Measurements from ENCODE around the gene PAX6. TPM values are rescaled to one million over a fixed set of nuclear protein-coding genes. Genes with fewer than 3 reads are reported as not detected.

PAX6 gene
- total RNA-seq, 1 experiment from 2014 or later = 3.3 TPM

DNA sequence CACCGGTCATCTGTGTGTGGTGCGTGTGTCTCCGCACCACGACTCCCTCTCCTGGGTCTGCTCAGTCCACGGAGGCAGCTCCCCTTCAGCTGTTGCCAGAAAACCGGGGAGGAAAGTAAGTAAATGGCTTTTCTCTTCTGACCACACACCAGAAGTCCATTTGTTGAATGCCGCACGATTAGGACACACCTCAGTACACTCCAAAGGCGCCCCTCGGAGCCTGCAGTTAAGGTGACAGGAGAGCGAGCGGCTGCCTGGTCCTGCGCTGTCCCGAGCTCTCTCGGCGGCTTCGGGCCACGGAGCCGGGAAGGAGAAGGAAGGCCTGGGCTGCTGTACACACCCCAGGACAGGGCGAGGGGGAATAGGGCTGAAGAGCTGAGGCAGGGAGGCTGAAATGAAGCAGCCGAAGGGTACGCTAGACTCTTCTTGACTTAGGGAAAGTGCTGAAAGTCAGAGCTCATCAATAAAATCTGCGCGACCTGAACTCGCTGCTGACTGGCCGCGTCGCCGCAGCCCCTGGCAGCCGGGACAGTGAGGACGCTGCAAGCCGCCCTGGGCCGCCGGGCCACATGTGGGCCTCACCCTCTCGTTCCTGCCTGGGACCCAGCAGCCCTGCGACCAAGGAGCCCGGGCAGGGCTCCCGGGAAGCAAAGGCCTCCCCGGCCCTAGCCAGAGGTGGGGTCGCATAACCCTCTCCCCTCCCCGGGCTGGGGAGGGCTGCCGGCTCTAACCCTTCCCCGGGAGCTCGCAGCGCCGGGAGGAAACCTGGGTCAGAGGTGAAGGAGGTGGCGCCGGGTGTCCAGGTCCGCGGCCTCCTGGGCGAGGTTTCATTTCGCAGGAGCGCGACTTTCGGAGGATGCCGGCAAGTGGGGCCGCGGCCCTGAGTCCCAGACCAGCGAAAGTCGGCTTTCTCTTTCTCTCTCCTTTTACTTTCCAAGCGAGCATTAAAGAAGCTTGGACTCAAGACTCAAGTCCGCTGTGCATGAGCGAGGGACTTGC lies 1.6 kb upstream of the PAX6 start:
- H3K4me1 Mint-ChIP-seq = peaks cover 64% of the 10 kb centered on the region
- ChIA-PET POLR2A (interaction anchor here (1.5 kb wide), 1 partner anchor 11 kb away, joined by 5 read pairs; no protein-coding TSS in a partner anchor), CTCF (interaction anchor here (0.8 to 2.0 kb wide), 6 partner anchors 12 to 171 kb away, joined by 3 to 9 read pairs (median 4); no protein-coding TSS in a partner anchor)
- peak overlapping the region; percentile 78 for H3K4me3 Mint-ChIP-seq
- H3K9me3 Mint-ChIP-seq = no peaks in the 10 kb centered on the region
- H3K36me3 Mint-ChIP-seq = no peaks in the 10 kb centered on the region
- ATAC-seq = peak; percentile 1; the same call in 1 of the 2 replicates
- peak; percentile 37 for DNase-seq (ENCODE audit: low spot score)
- TF ChIP-seq EMX1 (CRISPR knock-in tag; IDR thresholded peaks at IDR 0.05) (no peak), ELF4 (CRISPR knock-in tag; IDR thresholded peaks at IDR 0.05; ENCODE audit: low read depth) (no peak)
- peaks cover 100% of the 10 kb centered on the region for H3K27me3 Mint-ChIP-seq (ENCODE audit: low read depth)
- no peak overlapping the region for H3K27ac Mint-ChIP-seq

DNA sequence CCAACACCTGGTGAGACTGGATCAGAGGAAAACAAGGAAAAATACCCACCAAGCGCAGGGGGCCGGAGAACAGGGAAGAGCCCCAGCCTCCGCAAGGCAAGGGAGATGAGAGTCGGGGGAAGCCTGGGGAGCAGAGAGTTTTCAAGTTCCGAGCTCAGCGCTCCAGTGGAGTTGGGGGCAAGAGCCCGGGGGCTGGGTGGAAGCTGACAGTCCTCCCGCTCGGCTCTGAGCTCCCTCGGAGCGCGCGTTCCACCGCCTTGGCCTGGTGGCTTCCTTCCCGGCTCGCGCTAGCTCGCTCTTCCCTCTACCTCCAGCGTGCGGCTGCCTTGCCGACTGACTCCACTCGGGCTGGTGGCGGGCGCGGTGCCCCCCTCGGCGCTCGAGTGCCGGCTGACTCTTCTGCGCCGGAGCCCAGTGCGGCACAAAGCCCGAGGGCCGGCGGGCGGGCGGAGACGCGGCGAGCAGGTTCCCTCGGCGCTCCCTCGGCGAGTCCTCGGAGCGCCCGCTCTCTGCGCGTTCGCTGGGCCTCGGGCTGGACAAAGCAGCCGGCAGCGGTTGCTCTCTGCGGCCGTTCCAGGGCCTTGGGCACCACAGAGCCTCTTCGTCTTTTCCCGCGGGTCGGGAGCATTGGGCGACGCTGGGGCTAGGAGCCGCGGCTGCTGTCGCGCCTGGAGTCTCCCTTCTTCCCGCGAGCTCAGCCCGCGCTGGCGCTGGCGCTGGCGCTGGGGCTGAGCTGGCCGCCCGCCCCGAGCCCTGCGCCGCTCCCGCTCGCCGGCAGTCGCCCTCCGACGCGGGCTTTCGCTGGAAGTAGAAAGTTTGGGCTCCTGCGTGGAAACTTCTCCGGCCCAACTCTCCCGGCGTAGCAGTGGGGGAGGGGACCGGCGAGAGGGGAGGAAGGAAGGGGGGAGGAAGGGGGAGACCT lies 1.0 kb downstream of the PAX6 start:
- POLR2A ChIA-PET = interaction anchor here (0.5 kb wide), 1 partner anchor 280 kb away, joined by 3 read pairs; no protein-coding TSS in a partner anchor
- DNase-seq (ENCODE audit: low spot score) (peak; percentile 61), ATAC-seq (peak; percentile 2)
- CTCF ChIA-PET = interaction anchor here (1.0 to 1.6 kb wide), 5 partner anchors 11 to 197 kb away, joined by 3 to 15 read pairs (median 6); no protein-coding TSS in a partner anchor
- H3K4me1 Mint-ChIP-seq = peaks cover 68% of the 10 kb centered on the region
- H3K27me3 Mint-ChIP-seq (ENCODE audit: low read depth) = peaks cover 100% of the 10 kb centered on the region
- no peaks in the 10 kb centered on the region for H3K9me3 Mint-ChIP-seq
- peak overlapping the region; percentile 69 for H3K4me3 Mint-ChIP-seq
- H3K27ac Mint-ChIP-seq = no peak overlapping the region
- no peaks in the 10 kb centered on the region for H3K36me3 Mint-ChIP-seq
- TF ChIP-seq ZNF263 (CRISPR knock-in tag; IDR thresholded peaks at IDR 0.05; ENCODE audit: low read depth) (peak; percentile 18; the same call in 1 of the 2 replicates), JUN (CRISPR knock-in tag; IDR thresholded peaks at IDR 0.05) (no peak)
- TF ChIP-seq, protein P1, sequence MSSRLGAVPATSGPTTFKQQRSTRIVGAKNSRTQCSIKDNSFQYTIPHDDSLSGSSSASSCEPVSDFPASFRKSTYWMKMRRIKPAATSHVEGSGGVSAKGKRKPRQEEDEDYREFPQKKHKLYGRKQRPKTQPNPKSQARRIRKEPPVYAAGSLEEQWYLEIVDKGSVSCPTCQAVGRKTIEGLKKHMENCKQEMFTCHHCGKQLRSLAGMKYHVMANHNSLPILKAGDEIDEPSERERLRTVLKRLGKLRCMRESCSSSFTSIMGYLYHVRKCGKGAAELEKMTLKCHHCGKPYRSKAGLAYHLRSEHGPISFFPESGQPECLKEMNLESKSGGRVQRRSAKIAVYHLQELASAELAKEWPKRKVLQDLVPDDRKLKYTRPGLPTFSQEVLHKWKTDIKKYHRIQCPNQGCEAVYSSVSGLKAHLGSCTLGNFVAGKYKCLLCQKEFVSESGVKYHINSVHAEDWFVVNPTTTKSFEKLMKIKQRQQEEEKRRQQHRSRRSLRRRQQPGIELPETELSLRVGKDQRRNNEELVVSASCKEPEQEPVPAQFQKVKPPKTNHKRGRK (CRISPR knock-in tag; IDR thresholded peaks at IDR 0.05; ENCODE audit: borderline replicate concordance) = 0 out of 2 replicates have a peak, but pooled peaks have one; percentile 30
- TF ChIP-seq, protein P2, sequence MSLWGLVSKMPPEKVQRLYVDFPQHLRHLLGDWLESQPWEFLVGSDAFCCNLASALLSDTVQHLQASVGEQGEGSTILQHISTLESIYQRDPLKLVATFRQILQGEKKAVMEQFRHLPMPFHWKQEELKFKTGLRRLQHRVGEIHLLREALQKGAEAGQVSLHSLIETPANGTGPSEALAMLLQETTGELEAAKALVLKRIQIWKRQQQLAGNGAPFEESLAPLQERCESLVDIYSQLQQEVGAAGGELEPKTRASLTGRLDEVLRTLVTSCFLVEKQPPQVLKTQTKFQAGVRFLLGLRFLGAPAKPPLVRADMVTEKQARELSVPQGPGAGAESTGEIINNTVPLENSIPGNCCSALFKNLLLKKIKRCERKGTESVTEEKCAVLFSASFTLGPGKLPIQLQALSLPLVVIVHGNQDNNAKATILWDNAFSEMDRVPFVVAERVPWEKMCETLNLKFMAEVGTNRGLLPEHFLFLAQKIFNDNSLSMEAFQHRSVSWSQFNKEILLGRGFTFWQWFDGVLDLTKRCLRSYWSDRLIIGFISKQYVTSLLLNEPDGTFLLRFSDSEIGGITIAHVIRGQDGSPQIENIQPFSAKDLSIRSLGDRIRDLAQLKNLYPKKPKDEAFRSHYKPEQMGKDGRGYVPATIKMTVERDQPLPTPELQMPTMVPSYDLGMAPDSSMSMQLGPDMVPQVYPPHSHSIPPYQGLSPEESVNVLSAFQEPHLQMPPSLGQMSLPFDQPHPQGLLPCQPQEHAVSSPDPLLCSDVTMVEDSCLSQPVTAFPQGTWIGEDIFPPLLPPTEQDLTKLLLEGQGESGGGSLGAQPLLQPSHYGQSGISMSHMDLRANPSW (CRISPR knock-in tag; conservative IDR thresholded peaks at IDR 0.05; ENCODE audit: low read depth) = no peak

DNA sequence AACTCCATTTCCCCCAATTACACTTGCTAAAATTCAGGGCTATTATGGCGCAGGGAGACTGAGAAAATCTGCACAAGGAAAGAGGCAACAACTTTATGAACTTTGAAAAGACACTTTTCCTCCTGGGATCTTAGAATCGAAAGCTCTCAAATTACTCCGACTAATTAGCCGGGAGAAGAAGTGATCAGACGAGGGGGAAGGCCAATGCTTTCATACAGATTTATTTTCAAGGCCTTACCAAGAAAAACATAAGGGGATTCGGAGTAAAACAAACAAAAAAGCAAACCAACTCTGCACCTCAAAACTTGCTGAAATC lies 1.6 kb downstream of the PAX6 start:
- ChIA-PET CTCF (interaction anchor here (1.4 to 1.6 kb wide), 4 partner anchors 10 to 198 kb away, joined by 3 to 15 read pairs (median 6); no protein-coding TSS in a partner anchor), POLR2A (no interaction called here)
- TF ChIP-seq, protein P2 (CRISPR knock-in tag; conservative IDR thresholded peaks at IDR 0.05; ENCODE audit: low read depth) = no peak
- TF ChIP-seq, protein P3, sequence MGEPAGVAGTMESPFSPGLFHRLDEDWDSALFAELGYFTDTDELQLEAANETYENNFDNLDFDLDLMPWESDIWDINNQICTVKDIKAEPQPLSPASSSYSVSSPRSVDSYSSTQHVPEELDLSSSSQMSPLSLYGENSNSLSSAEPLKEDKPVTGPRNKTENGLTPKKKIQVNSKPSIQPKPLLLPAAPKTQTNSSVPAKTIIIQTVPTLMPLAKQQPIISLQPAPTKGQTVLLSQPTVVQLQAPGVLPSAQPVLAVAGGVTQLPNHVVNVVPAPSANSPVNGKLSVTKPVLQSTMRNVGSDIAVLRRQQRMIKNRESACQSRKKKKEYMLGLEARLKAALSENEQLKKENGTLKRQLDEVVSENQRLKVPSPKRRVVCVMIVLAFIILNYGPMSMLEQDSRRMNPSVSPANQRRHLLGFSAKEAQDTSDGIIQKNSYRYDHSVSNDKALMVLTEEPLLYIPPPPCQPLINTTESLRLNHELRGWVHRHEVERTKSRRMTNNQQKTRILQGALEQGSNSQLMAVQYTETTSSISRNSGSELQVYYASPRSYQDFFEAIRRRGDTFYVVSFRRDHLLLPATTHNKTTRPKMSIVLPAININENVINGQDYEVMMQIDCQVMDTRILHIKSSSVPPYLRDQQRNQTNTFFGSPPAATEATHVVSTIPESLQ (CRISPR knock-in tag; IDR thresholded peaks at IDR 0.05) = no peak
- TF ChIP-seq, protein P4, sequence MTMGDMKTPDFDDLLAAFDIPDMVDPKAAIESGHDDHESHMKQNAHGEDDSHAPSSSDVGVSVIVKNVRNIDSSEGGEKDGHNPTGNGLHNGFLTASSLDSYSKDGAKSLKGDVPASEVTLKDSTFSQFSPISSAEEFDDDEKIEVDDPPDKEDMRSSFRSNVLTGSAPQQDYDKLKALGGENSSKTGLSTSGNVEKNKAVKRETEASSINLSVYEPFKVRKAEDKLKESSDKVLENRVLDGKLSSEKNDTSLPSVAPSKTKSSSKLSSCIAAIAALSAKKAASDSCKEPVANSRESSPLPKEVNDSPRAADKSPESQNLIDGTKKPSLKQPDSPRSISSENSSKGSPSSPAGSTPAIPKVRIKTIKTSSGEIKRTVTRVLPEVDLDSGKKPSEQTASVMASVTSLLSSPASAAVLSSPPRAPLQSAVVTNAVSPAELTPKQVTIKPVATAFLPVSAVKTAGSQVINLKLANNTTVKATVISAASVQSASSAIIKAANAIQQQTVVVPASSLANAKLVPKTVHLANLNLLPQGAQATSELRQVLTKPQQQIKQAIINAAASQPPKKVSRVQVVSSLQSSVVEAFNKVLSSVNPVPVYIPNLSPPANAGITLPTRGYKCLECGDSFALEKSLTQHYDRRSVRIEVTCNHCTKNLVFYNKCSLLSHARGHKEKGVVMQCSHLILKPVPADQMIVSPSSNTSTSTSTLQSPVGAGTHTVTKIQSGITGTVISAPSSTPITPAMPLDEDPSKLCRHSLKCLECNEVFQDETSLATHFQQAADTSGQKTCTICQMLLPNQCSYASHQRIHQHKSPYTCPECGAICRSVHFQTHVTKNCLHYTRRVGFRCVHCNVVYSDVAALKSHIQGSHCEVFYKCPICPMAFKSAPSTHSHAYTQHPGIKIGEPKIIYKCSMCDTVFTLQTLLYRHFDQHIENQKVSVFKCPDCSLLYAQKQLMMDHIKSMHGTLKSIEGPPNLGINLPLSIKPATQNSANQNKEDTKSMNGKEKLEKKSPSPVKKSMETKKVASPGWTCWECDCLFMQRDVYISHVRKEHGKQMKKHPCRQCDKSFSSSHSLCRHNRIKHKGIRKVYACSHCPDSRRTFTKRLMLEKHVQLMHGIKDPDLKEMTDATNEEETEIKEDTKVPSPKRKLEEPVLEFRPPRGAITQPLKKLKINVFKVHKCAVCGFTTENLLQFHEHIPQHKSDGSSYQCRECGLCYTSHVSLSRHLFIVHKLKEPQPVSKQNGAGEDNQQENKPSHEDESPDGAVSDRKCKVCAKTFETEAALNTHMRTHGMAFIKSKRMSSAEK (CRISPR knock-in tag; IDR thresholded peaks at IDR 0.05; ENCODE audit: borderline replicate concordance) = no peak
- no peak for TF ChIP-seq CBFB (CRISPR knock-in tag; IDR thresholded peaks at IDR 0.05; ENCODE audit: low read depth)

More for the DNA sequence above, 1.6 kb downstream of the PAX6 start:
- peaks cover 68% of the 10 kb centered on the region for H3K4me1 Mint-ChIP-seq
- ATAC-seq (no peak), DNase-seq (ENCODE audit: low spot score) (no peak)
- no peaks in the 10 kb centered on the region for H3K9me3 Mint-ChIP-seq
- no peaks in the 10 kb centered on the region for H3K36me3 Mint-ChIP-seq
- no peak overlapping the region for H3K27ac Mint-ChIP-seq
- peak overlapping the region; percentile 63 for H3K4me3 Mint-ChIP-seq
- H3K27me3 Mint-ChIP-seq (ENCODE audit: low read depth) = peaks cover 100% of the 10 kb centered on the region

All from WTC11 (cell line).